K562 (cell line): ENCODE results near the gene TUBG2. TPM values are rescaled to one million over a fixed set of nuclear protein-coding genes. Genes with fewer than 3 reads are reported as not detected.

Source experiments
- ATF1 ChIP-seq, 2 experiments: fragments of 450-650 bp in 1 of 2; IDR thresholded peaks; 2 replicates each; pipeline ENCODE4 v1.6.1; 2016; ENCODE audit warnings: missing compliant biosample characterization in 1 of 2, missing genetic modification characterization in 1 of 2
- BRCA1 ChIP-seq, 2 experiments: fragments of 450-650 bp in 1 of 2; sonication (generic) in 1 of 2; formaldehyde crosslinking in 1 of 2; IDR thresholded peaks; 2 replicates each; pipeline versions ENCODE4 v1.5.0 to v1.6.1; 2017 to 2020; ENCODE audit warnings: mild to moderate bottlenecking in 1 of 2, missing genetic modification reagents in 1 of 2
- BRF1 ChIP-seq: IDR thresholded peaks from 3 replicates; pipeline ENCODE4 v1.6.1; 2011; ENCODE audit warnings: borderline replicate concordance, mild to moderate bottlenecking; ENCODE audit not compliant: insufficient read length; ENCODE audit errors: extremely low read depth
- CBFA2T2 ChIP-seq: fragments of 450-650 bp; conservative IDR thresholded peaks from 2 replicates; pipeline ENCODE4 v1.6.1; 2017; ENCODE audit warnings: mild to moderate bottlenecking
- HLTF ChIP-seq: fragments of 450-650 bp; IDR thresholded peaks from 2 replicates; pipeline ENCODE4 v1.6.1; 2016
- MEIS2 ChIP-seq: fragments of 450-650 bp; IDR thresholded peaks from 2 replicates; pipeline ENCODE4 v1.6.1; 2014; ENCODE audit warnings: mild to moderate bottlenecking; ENCODE audit not compliant: partially characterized antibody
- NBN ChIP-seq: fragments of 450-650 bp; IDR thresholded peaks from 2 replicates; pipeline ENCODE4 v1.6.1; 2016; ENCODE audit warnings: low read depth, mild to moderate bottlenecking
- PCBP2 ChIP-seq: fragments of 200-400 bp; formaldehyde crosslinking; IDR thresholded peaks from 2 replicates; pipeline ENCODE4 v1.6.1; 2018; ENCODE audit warnings: low read length, low read depth, mild to moderate bottlenecking, moderate library complexity; ENCODE audit not compliant: poor library complexity, severe bottlenecking
- PML ChIP-seq: IDR thresholded peaks from 2 replicates; pipeline ENCODE4 v1.6.1; 2012; ENCODE audit warnings: low read length, inconsistent platforms
- RFX1 ChIP-seq: fragments of 450-650 bp; IDR thresholded peaks from 2 replicates; pipeline ENCODE4 v1.6.1; 2016; ENCODE audit warnings: mild to moderate bottlenecking, moderate library complexity
- RNF219 ChIP-seq: fragments of 250-450 bp; sonication (Bioruptor Pico); IDR thresholded peaks from 2 replicates; pipeline ENCODE4 v1.5.0; 2022; ENCODE audit warnings: mild to moderate bottlenecking
- SOX6 ChIP-seq: fragments of 450-650 bp; IDR thresholded peaks from 2 replicates; pipeline ENCODE4 v1.6.1; 2014; ENCODE audit warnings: mild to moderate bottlenecking
- TAF1 ChIP-seq: IDR thresholded peaks from 2 replicates; pipeline ENCODE4 v1.6.1; 2011; ENCODE audit warnings: mild to moderate bottlenecking, low read length, moderate library complexity; ENCODE audit not compliant: insufficient read depth, control insufficient read depth, severe bottlenecking; ENCODE audit errors: extremely low read depth
- VEZF1 ChIP-seq: fragments of 200-800 bp; sonication (Bioruptor generic); IDR thresholded peaks from 2 replicates; pipeline ENCODE4 v1.6.1; 2017; ENCODE audit warnings: missing genetic modification characterization, missing compliant biosample characterization
- ZBTB8A ChIP-seq: fragments of 450-650 bp; IDR thresholded peaks from 2 replicates; pipeline ENCODE4 v1.6.1; 2018; ENCODE audit warnings: mild to moderate bottlenecking, moderate library complexity; ENCODE audit not compliant: partially characterized antibody
- ZNF507 ChIP-seq: conservative IDR thresholded peaks from 2 replicates; pipeline ENCODE4 v1.6.1; 2017; ENCODE audit warnings: missing genetic modification characterization, missing compliant biosample characterization
- polyA plus RNA-seq, 8 experiments: library from polyadenylated mRNA; depleted of rRNA in 4 of 8; stranded (reverse) in 5 of 8; unstranded in 3 of 8; fragments of >200 nt; fragmentation: Nextera tagmentation in 2 of 8; fragmentation: Illumina TruSeq in 1 of 8; extraction: Ambion mirVana in 2 of 8; extraction: Trizol in 1 of 8; gene quantifications; 2 replicates each; pipeline versions ENCODE4 v1.2.1 to v1.2.3, GENCODE V29; 2011 to 2014; ENCODE audit warnings: inconsistent platforms in 1 of 8, missing spikeins in 1 of 8
- total RNA-seq, 7 experiments: library from RNA; depleted of rRNA in 6 of 7; stranded (reverse); fragments of >200 nt in 6 of 7; fragmentation: Illumina TruSeq in 2 of 7; extraction: Trizol in 2 of 7; gene quantifications; 2 replicates each; pipeline versions ENCODE4 v1.2.1 to v1.2.3, GENCODE V29; 2011 to 2021; ENCODE audit warnings: low replicate concordance in 1 of 7
- TF ChIP-seq, protein P1 (sequence below): sonication (generic); formaldehyde crosslinking; IDR thresholded peaks from 2 replicates; pipeline ENCODE4 v1.8.0; 2023; ENCODE audit warnings: missing genetic modification reagents, mild to moderate bottlenecking, borderline replicate concordance
- TF ChIP-seq, protein P2 (sequence below), 2 experiments: fragments of 450-650 bp in 1 of 2; sonication (generic) in 1 of 2; formaldehyde crosslinking; conservative IDR thresholded peaks; 2 replicates each; pipeline versions ENCODE4 v1.4.0 to v1.8.1; 2020 to 2022; ENCODE audit warnings: mild to moderate bottlenecking in 1 of 2, missing genetic modification reagents in 1 of 2

The TUBG2 gene
- total and polyA plus RNA-seq, 9 of the 15 experiments (the other 6 are each of a cell fraction or from before 2014, with no cell fraction given) = 0.09 to 0.80 (median 0.24) TPM; not detected in 2

DNA sequence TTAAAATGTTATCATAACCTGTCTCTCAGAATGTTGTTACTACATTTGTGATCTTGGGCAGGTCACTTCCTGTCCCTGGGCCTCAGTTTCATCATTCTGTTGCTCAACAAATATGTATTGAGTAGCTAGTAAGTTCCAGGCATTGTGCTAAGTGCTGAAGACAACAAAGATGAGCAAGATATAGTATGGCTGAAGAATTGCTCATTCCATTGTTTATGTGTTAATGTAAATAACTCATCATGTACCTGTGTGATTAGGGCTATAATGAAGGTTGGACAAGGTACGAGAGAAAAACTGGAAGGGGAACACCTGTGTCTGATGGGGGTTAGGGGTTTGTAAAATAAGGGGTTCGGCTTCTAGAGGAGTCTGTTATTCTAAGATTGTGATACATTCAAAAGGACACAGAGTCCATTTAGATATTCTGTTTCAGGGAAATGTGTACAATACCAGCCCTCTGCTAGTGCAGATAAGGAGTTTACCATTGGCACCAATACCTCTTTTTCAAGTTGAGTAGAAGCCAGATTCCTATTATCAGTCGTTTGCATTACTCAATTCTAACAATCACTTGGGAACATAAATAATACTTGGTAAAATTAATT is 29.6 kb upstream of the TUBG2 start (continued):
- TF ChIP-seq, protein P1, sequence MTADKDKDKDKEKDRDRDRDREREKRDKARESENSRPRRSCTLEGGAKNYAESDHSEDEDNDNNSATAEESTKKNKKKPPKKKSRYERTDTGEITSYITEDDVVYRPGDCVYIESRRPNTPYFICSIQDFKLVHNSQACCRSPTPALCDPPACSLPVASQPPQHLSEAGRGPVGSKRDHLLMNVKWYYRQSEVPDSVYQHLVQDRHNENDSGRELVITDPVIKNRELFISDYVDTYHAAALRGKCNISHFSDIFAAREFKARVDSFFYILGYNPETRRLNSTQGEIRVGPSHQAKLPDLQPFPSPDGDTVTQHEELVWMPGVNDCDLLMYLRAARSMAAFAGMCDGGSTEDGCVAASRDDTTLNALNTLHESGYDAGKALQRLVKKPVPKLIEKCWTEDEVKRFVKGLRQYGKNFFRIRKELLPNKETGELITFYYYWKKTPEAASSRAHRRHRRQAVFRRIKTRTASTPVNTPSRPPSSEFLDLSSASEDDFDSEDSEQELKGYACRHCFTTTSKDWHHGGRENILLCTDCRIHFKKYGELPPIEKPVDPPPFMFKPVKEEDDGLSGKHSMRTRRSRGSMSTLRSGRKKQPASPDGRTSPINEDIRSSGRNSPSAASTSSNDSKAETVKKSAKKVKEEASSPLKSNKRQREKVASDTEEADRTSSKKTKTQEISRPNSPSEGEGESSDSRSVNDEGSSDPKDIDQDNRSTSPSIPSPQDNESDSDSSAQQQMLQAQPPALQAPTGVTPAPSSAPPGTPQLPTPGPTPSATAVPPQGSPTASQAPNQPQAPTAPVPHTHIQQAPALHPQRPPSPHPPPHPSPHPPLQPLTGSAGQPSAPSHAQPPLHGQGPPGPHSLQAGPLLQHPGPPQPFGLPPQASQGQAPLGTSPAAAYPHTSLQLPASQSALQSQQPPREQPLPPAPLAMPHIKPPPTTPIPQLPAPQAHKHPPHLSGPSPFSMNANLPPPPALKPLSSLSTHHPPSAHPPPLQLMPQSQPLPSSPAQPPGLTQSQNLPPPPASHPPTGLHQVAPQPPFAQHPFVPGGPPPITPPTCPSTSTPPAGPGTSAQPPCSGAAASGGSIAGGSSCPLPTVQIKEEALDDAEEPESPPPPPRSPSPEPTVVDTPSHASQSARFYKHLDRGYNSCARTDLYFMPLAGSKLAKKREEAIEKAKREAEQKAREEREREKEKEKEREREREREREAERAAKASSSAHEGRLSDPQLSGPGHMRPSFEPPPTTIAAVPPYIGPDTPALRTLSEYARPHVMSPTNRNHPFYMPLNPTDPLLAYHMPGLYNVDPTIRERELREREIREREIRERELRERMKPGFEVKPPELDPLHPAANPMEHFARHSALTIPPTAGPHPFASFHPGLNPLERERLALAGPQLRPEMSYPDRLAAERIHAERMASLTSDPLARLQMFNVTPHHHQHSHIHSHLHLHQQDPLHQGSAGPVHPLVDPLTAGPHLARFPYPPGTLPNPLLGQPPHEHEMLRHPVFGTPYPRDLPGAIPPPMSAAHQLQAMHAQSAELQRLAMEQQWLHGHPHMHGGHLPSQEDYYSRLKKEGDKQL (CRISPR knock-in tag) = no peak
- TF ChIP-seq ZBTB8A = no peak
- TF ChIP-seq RNF219 (CRISPR knock-in tag) = no peak
- no peak for TF ChIP-seq VEZF1 (CRISPR knock-in tag)
- TF ChIP-seq SOX6 = peak; percentile 82
- peak; percentile 5 for TF ChIP-seq MEIS2
- no peak for TF ChIP-seq TAF1
- no peak for TF ChIP-seq RFX1
- TF ChIP-seq, protein P2, sequence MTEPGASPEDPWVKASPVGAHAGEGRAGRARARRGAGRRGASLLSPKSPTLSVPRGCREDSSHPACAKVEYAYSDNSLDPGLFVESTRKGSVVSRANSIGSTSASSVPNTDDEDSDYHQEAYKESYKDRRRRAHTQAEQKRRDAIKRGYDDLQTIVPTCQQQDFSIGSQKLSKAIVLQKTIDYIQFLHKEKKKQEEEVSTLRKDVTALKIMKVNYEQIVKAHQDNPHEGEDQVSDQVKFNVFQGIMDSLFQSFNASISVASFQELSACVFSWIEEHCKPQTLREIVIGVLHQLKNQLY (CRISPR knock-in tag; conservative IDR thresholded peaks at IDR 0.05) = no peak
- peak; percentile 92 for TF ChIP-seq CBFA2T2
- no peak for TF ChIP-seq ATF1 (CRISPR knock-in tag; IDR thresholded peaks at IDR 0.05)
- TF ChIP-seq ATF1 (tag; IDR thresholded peaks at IDR 0.05) = no peak
- no peak for TF ChIP-seq HLTF
- peak; percentile 76; the same call in 1 of the 2 replicates for TF ChIP-seq PML
- no peak for TF ChIP-seq BRCA1 (IDR thresholded peaks at IDR 0.05)
- TF ChIP-seq BRCA1 (CRISPR knock-in tag; IDR thresholded peaks at IDR 0.05) = no peak
- TF ChIP-seq NBN = no peak
- no peak for TF ChIP-seq ZNF507 (tag)
- no peak for TF ChIP-seq PCBP2
- TF ChIP-seq BRF1 = no peak
